Stimulated activated CD8-positive, alpha-beta memory T cell treated with anti-CD3 and anti-CD28 coated beads, Interleukin-12 subunit alpha, Interleukin-12 subunit beta, amount 100 ng/mL, for 24 hours (primary cell): ENCODE measurements around the gene SLCO4A1.
"Not testable (repeated sequence)": the region's sequence is repeated elsewhere in the genome, so short reads cannot be mapped to it uniquely, and the experiment has no call there.

Source experiments
- DNase-seq: peaks from one replicate; pipeline ENCODE4 v3.0.0-alpha.2; 2020; ENCODE audit errors: extremely low read depth

Gene SLCO4A1

GRCh38 chr20:62666736-62667529 is 24.6 kb downstream of the SLCO4A1 start:
- DNase-seq: no peak

- no peak for DNase-seq
Measured at GRCh38 chr20:62667530-62668440, 25.5 kb downstream of the SLCO4A1 start.

- no peak for DNase-seq
Measured at GRCh38 chr20:62668441-62669027, 26.2 kb downstream of the SLCO4A1 start.

- no peak for DNase-seq
Measured at GRCh38 chr20:62669249-62669648, 26.9 kb downstream of the SLCO4A1 start.

GRCh38 chr20:62670156-62670555 is 27.9 kb downstream of the SLCO4A1 start:
- DNase-seq: no peak

GRCh38 chr20:62670998-62671397 is 28.7 kb downstream of the SLCO4A1 start:
- no peak for DNase-seq

- DNase-seq: no peak
Measured at GRCh38 chr20:62671765-62672164, 29.5 kb downstream of the SLCO4A1 start.

- DNase-seq: no peak
Measured at GRCh38 chr20:62674370-62674769, 32.1 kb downstream of the SLCO4A1 start.

GRCh38 chr20:62675156-62675876 is 33.0 kb downstream of the SLCO4A1 start:
- DNase-seq: no peak

GRCh38 chr20:62675877-62676260 is 33.6 kb downstream of the SLCO4A1 start:
- no peak for DNase-seq

- DNase-seq: no peak
Measured at GRCh38 chr20:62676976-62677375, 34.7 kb downstream of the SLCO4A1 start.

GRCh38 chr20:62677678-62678077 is 35.4 kb downstream of the SLCO4A1 start:
- DNase-seq: no peak

- DNase-seq: no peak
Measured at GRCh38 chr20:62678553-62678952, 36.2 kb downstream of the SLCO4A1 start.

- no peak for DNase-seq
Measured at GRCh38 chr20:62679978-62680589, 37.8 kb downstream of the SLCO4A1 start.

GRCh38 chr20:62682912-62683517 is 40.7 kb downstream of the SLCO4A1 start:
- DNase-seq: no peak

GRCh38 chr20:62683660-62684322 is 41.5 kb downstream of the SLCO4A1 start:
- not testable (repeated sequence) for DNase-seq

GRCh38 chr20:62684981-62685380 is 42.7 kb downstream of the SLCO4A1 start:
- DNase-seq: no peak

GRCh38 chr20:62685781-62686555 is 43.7 kb downstream of the SLCO4A1 start:
- DNase-seq: no peak
